Natural killer cell (primary cell): ENCODE results near the gene MAPK8IP2. TPM values are rescaled to one million over a fixed set of nuclear protein-coding genes. Genes with fewer than 3 reads are reported as not detected.

ENCODE experiments used
- ATAC-seq, 3 donors: fragments of 150-1000 bp in 2 of 3; fragments of 200-7000 bp in 1 of 3; cut with Tn5 transposase; 1 replicate in 1 of 3; 2 replicates in 2 of 3; pipeline ENCODE4 v1.10.0; 2021; ENCODE audit warnings: mild to moderate bottlenecking in 2 of 3, moderate library complexity in 2 of 3
- DNase-seq, 2 donors: peaks; one replicate each; pipeline versions ENCODE4 v3.0.0 to v3.0.0-alpha.2; 2013 to 2021; ENCODE audit warnings: mixed read lengths in 1 of 2
- H3K27ac ChIP-seq: one replicate; pipeline ENCODE4 v1.5.1; 2013; ENCODE audit warnings: mild to moderate bottlenecking, low read length
- H3K27me3 ChIP-seq: one replicate; pipeline ENCODE4 v1.6.1; 2013; ENCODE audit warnings: low read length; ENCODE audit not compliant: control insufficient read depth, insufficient read depth
- H3K36me3 ChIP-seq: one replicate; pipeline ENCODE4 v1.6.1; 2013; ENCODE audit warnings: low read length; ENCODE audit not compliant: control insufficient read depth, insufficient read depth
- H3K4me1 ChIP-seq: one replicate; pipeline ENCODE4 v1.6.1; 2013; ENCODE audit warnings: low read length; ENCODE audit not compliant: control insufficient read depth, insufficient read depth
- H3K4me3 ChIP-seq: one replicate; pipeline ENCODE4 v1.5.1; 2013; ENCODE audit warnings: low read length
- H3K9me3 ChIP-seq: one replicate; pipeline ENCODE4 v1.6.1; 2013; ENCODE audit warnings: low read length; ENCODE audit not compliant: control insufficient read depth, insufficient read depth
- H3K27ac Mint-ChIP-seq, 2 donors: one replicate each; pipeline ENCODE4 v1.8.0; 2022; ENCODE audit warnings: mild to moderate bottlenecking in 2 of 2, mixed read lengths in 2 of 2, moderate library complexity in 1 of 2
- H3K27me3 Mint-ChIP-seq, 2 donors: one replicate each; pipeline ENCODE4 v1.8.0; 2022; ENCODE audit warnings: low read depth in 2 of 2, mixed read lengths in 2 of 2
- H3K36me3 Mint-ChIP-seq: one replicate; pipeline ENCODE4 v1.8.0; 2022; ENCODE audit warnings: mixed read lengths
- H3K4me1 Mint-ChIP-seq, 2 donors: one replicate each; pipeline ENCODE4 v1.8.0; 2022; ENCODE audit warnings: mixed read lengths in 2 of 2
- H3K4me3 Mint-ChIP-seq: one replicate; pipeline ENCODE4 v1.8.0; 2022; ENCODE audit warnings: mild to moderate bottlenecking, moderate library complexity, mixed read lengths
- H3K9me3 Mint-ChIP-seq, 2 donors: one replicate each; pipeline ENCODE4 v1.8.0; 2022; ENCODE audit warnings: mixed read lengths in 2 of 2
- WGBS: methylation state at CpG from one replicate; pipeline ENCODE4 v1.1.7; 2013; ENCODE audit warnings: missing lambda C conversion rate; ENCODE audit not compliant: insufficient coverage; 5-methylcytosine and 5-hydroxymethylcytosine counted together
- intact Hi-C: fragments of 100-400 bp; cut with micrococcal nuclease; formaldehyde crosslinking; loops from one replicate; pipeline ENCODE4 v1.14.2; 2022
- total RNA-seq, 4 donors: library from RNA; stranded (reverse); fragments of 120-200 nt in 1 of 4; gene quantifications; one replicate each; pipeline versions ENCODE4 v1.2.3 to v1.2.4, GENCODE V29; 2013 to 2022
- TF ChIP-seq, protein P1 (sequence below): fragments of 200-600 bp; IDR thresholded peaks from one replicate; pipeline ENCODE4 v1.8.0; 2022; ENCODE audit warnings: antibody characterized with exemption

Gene MAPK8IP2
- total RNA-seq, 3 donors from 2014 or later (not counting 1 experiment from before 2014, with no cell fraction given), result 0.14 to 0.26 (median 0.18) TPM

DNA sequence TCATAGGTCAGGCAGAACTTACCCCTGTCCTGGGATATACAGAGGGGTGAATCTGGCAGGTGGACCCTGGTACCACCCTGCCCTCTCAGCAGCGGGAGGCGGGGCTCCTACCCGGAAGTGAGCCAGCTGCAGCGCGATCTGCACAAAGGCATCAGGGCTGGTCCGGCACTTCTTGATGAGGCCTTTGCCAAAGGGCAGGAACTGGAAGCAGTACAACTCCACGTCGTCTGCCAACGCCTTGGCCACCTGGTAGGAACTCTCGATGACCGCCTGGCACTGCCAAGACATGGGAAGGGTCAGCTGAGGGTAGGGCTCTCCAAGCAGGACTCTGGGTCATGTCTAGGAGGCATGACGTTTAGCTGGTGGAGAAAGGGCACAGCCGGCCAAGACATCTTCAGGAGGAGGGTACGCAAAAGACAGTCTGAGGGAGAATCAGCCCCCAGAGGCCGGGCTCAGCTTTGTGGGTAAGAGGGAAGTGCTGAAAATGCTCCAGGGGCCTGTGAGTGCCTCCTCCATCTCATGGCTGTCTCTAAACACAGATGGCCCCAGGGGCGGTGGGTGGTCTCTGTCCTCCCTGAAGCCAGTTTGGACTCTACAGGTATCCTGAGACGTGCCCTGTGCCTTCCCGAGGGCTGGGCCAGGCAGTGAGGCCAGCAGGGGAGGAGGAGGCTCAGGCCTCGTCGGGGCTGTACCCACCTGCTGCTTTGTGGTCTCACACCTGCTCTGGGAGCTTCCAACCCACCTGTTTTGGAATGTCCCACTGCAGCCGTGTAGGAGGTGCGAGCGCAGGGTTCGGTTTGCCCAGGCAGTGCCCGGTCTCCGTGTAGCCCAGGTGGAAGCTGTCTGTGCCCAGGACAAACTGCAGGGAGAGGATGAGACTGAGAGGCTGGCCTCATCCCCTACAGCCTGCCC is 29.1 kb upstream of the MAPK8IP2 start:
- TF ChIP-seq, protein P1, sequence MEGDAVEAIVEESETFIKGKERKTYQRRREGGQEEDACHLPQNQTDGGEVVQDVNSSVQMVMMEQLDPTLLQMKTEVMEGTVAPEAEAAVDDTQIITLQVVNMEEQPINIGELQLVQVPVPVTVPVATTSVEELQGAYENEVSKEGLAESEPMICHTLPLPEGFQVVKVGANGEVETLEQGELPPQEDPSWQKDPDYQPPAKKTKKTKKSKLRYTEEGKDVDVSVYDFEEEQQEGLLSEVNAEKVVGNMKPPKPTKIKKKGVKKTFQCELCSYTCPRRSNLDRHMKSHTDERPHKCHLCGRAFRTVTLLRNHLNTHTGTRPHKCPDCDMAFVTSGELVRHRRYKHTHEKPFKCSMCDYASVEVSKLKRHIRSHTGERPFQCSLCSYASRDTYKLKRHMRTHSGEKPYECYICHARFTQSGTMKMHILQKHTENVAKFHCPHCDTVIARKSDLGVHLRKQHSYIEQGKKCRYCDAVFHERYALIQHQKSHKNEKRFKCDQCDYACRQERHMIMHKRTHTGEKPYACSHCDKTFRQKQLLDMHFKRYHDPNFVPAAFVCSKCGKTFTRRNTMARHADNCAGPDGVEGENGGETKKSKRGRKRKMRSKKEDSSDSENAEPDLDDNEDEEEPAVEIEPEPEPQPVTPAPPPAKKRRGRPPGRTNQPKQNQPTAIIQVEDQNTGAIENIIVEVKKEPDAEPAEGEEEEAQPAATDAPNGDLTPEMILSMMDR, result no peak
- Mint-ChIP-seq H3K27ac (no peak overlapping the region), H3K36me3 (no peaks in the 10 kb centered on the region), H3K4me1 (no peaks in the 10 kb centered on the region), H3K9me3 (no peaks in the 10 kb centered on the region), H3K4me3 (no peak overlapping the region), H3K27me3 (peaks cover 0 to 4% of the 10 kb centered on the region in 2 donors)
- no peak for DNase-seq
- H3K27ac ChIP-seq, result no peak overlapping the region
- H3K9me3 ChIP-seq, result no peaks in the 10 kb centered on the region
- peaks cover 16% of the 10 kb centered on the region for H3K36me3 ChIP-seq
- ATAC-seq, result no peak
- H3K4me3 ChIP-seq, result no peak overlapping the region
- no peaks in the 10 kb centered on the region for H3K27me3 ChIP-seq
- intact Hi-C loops, result no loop called here
- 94% methylated on average over 26 of the region's 26 CpGs for WGBS
- no peaks in the 10 kb centered on the region for H3K4me1 ChIP-seq

DNA sequence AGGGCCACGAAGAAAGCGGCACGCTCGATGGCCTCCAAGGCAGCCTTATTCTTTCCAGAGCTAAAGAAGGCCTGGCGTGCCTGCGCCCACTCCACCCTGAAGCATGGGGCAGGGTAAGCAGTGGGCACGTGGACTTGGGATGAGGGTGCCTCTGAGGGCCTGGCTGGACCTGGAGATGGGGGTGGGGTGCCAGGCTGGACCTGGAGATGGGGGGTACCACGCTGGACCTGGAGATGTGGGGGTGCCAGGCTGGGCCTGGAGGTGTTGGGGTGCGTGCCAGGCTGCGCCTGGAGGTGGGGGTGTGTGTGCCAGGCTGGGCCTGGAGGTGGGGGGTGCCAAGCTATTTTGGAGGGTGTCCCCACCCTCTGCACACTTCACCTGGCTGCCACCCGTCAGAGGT is 27.6 kb upstream of the MAPK8IP2 start:
- Histone ChIP-seq H3K4me3 (no peak overlapping the region), H3K9me3 (no peaks in the 10 kb centered on the region), H3K27me3 (no peaks in the 10 kb centered on the region), H3K36me3 (peaks cover 16% of the 10 kb centered on the region), H3K4me1 (peaks cover 9% of the 10 kb centered on the region), H3K27ac (no peak overlapping the region)
- WGBS, result over 99% methylated on average over 11 of the region's 11 CpGs
- TF ChIP-seq, protein P1, result no peak
- no peaks in the 10 kb centered on the region for H3K9me3 Mint-ChIP-seq
- no peak overlapping the region for H3K4me3 Mint-ChIP-seq
- no peak for ATAC-seq
- peaks cover 0 to 8% of the 10 kb centered on the region in 2 donors for H3K4me1 Mint-ChIP-seq
- H3K27ac Mint-ChIP-seq, result no peak overlapping the region
- no peaks in the 10 kb centered on the region for H3K27me3 Mint-ChIP-seq
- H3K36me3 Mint-ChIP-seq, result no peaks in the 10 kb centered on the region
- intact Hi-C loops, result no loop called here
- DNase-seq, result no peak

DNA sequence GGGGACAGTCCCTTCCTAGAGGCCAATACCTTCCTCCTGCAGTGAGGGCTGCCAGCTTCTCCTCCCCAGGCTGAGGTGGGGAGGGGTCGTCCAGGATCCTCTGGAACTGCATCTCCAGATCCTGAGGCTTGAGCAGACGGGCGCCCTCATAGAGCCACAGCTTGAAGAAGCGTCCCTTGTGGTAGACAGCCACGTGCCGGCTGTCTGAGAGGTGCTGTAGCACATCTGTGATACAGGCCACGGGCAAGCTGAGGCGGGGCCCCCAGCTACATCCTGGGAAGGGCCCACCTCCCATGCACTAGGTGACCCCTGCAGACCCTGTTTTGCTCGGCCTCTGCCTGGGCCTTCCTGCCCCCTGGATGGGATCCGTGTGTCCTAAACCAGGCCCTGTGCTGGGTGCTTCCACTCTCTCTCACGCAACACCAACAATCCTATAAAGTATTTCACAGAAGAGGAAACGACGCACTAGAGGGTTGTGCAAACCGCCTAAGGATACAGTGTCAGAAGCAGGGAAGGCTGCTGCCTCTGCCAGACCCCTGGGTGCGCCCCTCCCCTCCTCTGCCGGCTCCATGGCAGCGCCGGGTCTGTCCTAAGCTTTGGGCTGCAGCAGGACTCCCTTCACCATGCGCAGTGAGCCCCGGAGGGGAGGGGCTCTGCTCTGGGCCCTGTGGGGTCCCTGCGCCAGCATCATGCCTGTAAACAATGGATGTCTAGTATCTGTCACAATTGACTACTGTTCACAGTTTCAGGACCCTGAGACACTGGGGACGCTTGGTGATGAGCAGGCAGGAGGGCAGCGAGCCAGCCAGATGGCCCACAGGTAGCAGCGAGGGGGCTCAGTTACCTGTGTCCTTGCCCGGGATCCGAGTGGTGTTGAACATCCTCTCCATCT is 26.9 kb upstream of the MAPK8IP2 start:
- Mint-ChIP-seq H3K4me3 (no peak overlapping the region), H3K27me3 (no peaks in the 10 kb centered on the region), H3K27ac (no peak overlapping the region), H3K36me3 (no peaks in the 10 kb centered on the region), H3K4me1 (peaks cover 0 to 8% of the 10 kb centered on the region in 2 donors), H3K9me3 (no peaks in the 10 kb centered on the region)
- ATAC-seq (no peak), DNase-seq (no peak)
- Histone ChIP-seq H3K4me1 (peaks cover 17% of the 10 kb centered on the region), H3K36me3 (peaks cover 13% of the 10 kb centered on the region), H3K4me3 (no peak overlapping the region), H3K27me3 (no peaks in the 10 kb centered on the region), H3K9me3 (no peaks in the 10 kb centered on the region), H3K27ac (no peak overlapping the region)
- TF ChIP-seq, protein P1, result no peak
- intact Hi-C loops, result no loop called here
- 93% methylated on average over 26 of the region's 26 CpGs for WGBS
